HG03521 (cell line): ENCODE data around the gene OR6C4.
"Not testable (repeated sequence)": the region's sequence is repeated elsewhere in the genome, so short reads cannot be mapped to it uniquely, and the experiment has no call there.

Experiments used
- ATAC-seq: cut with Tn5 transposase; IDR thresholded peaks from one replicate; pipeline ENCODE4 v1.9.1; 2021; ENCODE audit warnings: mild to moderate bottlenecking, moderate library complexity; ENCODE audit not compliant: unreplicated experiment

The OR6C4 gene

GRCh38 chr12:55549302-55549701 is at the start of gene OR6C4:
TSS of gene OR6C4 (plus strand) at chr12:55549602. CDS start at chr12:55551227, 1,625 bp downstream.
- ATAC-seq = no peak

DNA sequence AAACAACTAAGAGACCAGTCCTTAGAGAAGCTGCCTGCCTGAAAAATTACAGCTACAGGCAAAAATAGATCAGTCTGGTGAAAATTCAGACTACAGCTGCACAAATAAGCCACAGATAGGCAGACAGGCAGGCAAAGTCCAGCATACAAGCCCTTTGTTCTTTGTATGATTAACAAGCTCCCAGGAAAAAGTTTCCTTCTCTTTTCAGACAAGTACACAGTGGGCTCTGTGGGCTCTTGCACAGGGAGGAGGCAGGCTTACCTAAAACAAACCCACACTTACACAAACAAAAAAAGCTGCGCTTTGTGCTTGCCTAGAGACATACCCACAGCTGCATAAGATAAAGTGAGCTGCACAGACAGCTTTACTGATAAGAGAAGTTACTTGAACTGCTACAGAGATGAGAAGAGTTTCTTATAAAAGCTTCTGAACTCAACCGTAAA is 49.6 kb upstream of the OR6C4 start:
- ATAC-seq = no peak

DNA sequence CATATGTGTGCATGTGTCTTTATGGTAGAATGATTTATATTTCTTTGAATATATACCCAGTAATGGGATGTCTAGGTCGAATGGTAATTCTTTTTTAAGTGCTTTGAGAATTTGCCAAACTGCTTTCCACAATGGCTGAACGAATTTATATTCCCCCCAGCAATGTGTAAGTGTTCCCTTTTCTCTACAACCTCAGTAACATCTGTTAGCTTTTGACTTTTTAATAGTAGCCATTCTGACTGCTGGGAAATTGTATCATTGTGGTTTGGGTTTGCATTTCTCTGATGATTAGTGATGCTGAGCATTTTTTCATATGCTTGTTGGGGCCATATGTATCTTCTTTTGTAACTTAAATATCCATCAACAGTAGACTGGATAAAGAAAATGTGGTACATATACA is 47.8 kb upstream of the OR6C4 start:
- no peak for ATAC-seq

GRCh38 chr12:55515696-55516095 is 33.7 kb upstream of the OR6C4 start:
- no peak for ATAC-seq

DNA sequence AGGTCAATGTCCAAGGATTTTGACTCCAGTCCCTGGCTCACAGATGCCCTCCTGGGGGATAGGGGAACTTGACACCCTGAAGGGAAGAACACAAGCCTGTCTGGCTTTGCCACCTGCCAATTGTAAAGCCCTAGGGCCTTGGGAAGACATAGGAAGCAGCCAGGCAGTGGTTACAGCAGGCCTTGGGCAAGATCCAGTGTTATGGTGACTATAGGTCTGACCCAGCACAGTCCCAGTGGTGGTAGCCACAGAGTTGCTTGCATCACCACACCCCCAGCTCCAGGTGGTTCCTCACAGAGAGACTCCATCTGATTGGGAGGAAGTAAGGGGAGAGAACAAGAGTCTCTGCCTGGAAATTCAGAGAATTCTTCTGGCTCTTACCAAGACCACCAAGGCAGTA is 33.0 kb upstream of the OR6C4 start:
- ATAC-seq = no peak

DNA sequence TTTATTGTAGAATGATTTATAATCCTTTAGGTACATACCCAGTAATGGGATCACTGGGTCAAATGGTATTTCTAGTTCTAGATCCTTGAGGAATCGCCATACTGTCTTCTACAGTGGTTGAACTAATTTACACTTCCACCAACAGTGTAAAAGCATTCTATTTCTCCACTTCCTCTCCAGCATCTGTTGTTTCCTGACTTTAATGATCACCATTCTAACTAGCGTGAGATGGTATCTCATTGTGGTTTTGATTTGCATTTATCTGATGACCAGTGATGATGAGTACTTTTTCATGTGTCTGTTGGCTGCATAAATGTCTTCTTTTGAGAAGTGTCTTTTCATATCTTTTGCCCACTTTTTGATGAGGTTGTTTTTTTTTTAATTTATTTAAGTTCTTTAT is 1.2 kb upstream of the OR6C4 start:
- ATAC-seq = not testable (repeated sequence)

- ATAC-seq = no peak
Measured at GRCh38 chr12:55548756-55549155, 646 bp upstream of the OR6C4 start.

DNA sequence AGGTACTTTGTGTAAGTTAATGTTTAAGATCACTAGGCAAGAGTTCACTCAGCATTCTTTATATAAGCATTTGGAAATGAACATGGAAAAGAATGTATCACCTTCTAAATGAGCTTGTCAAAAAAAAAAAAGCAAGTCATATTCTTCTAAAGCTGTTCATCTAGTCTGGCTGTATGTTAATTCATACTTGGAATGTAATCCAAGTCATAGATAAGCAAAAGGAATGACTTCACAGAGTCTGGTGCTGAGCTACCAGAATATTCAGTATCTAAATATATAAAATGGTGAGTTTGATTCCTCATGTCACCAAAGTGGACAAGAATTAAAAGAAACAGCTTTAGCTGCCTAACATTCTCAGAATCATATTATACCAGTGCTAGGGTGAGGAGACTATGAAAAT is 4.9 kb downstream of the OR6C4 start:
- ATAC-seq = no peak

DNA sequence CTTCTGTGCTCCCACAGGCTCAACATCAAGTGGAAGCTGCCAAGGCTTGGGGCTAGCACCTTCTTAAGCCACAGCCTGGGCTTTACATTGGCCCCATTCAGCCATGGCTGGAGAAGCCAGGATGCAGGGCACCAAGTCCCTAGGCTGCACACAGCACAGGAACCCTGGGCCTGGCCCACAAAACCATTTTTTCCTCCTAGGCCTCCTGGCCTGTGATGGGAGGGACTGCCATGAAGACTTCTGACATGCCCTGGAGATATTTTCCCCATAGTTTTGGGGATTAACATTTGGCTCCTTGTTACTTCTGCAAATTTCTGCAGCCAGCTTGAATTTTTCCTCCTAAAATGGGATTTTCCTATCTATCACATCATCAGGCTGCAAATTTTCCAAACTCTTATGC is 20.7 kb downstream of the OR6C4 start:
- ATAC-seq = not testable (repeated sequence)

GRCh38 chr12:55570689-55571088 is 21.3 kb downstream of the OR6C4 start:
- not testable (repeated sequence) for ATAC-seq

DNA sequence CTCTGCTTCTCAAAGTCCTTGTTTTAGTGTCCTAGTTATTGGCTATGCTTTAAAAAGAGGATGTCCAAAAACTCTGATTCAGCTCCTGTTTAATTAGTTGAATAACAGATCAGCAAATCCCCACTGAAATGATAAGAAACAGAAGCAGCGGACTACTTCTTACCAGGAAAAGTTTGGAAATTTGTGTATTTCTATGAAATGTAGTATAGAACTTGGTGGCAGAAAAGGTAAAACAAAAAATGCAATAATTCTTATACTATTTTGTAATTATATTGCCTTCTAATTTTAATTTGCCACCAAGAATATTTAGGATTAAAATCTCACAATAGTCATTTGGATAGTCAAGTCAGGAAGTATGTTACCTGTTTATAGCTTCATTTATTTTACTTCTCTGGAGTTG is 22.8 kb downstream of the OR6C4 start, which contains the start of gene OR2AP1:
TSS of gene OR2AP1 (plus strand) at position 301 of the 400 bp plus-strand sequence. CDS start 1,947 bp downstream, outside the sequence.
- no peak for ATAC-seq

- ATAC-seq = no peak
Measured at GRCh38 chr12:55582066-55582465, 32.7 kb downstream of the OR6C4 start.

- ATAC-seq = no peak
Measured at GRCh38 chr12:55585817-55586216, 36.4 kb downstream of the OR6C4 start.

- ATAC-seq = not testable (repeated sequence)
Measured at GRCh38 chr12:55590152-55590551, 40.8 kb downstream of the OR6C4 start.
